ENCODE data around the gene ADAMTSL5. TPM values are rescaled to one million over a fixed set of nuclear protein-coding genes. Genes with fewer than 3 reads are reported as not detected.

ADAMTSL5 gene
- total and polyA plus RNA-seq, 2 of the 13 experiments (the other 11 are each of a cell fraction or from before 2014, with no cell fraction given): 0.60 to 2.7 TPM

DNA sequence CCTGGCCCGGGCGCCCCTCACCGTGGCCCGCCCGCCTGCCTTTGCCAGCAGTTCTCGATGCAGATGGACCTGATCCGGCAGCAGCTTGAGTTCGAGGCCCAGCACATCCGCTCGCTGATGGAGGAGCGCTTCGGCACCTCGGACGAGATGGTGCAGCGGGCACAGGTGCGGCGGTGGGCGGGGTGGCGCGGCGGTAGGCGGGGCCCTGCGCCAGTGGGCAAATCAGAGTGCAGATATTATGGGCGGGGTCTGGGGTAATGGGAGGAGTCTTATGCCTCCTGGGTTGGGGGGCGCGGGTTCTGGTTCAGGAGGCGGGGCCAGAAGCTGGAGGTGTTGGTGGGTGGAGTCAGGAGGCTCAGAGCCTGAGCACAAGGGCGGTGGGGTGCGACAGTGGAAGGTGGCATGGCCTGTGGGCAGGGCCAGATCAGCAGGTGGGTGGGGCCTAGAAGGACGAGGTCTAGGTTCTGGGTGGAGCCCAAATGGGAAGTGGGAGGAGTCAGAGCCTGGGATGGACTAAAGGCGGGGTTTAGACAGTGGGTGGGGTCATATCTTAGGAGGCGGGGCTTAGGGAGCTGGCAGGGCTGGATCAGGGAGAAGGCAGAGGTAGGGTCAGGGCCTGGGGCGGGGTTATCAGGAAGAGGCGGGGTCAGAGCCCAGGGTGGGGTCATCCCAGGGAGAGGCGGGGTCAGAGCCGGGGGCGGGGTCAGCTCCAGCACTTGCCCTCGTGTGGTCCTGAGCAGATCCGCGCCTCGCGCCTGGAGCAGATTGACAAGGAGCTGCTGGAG lies 57.3 kb downstream of the ADAMTSL5 start (continued):
- TF ChIP-seq, protein P1, sequence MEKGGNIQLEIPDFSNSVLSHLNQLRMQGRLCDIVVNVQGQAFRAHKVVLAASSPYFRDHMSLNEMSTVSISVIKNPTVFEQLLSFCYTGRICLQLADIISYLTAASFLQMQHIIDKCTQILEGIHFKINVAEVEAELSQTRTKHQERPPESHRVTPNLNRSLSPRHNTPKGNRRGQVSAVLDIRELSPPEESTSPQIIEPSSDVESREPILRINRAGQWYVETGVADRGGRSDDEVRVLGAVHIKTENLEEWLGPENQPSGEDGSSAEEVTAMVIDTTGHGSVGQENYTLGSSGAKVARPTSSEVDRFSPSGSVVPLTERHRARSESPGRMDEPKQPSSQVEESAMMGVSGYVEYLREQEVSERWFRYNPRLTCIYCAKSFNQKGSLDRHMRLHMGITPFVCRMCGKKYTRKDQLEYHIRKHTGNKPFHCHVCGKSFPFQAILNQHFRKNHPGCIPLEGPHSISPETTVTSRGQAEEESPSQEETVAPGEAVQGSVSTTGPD (CRISPR knock-in tag; IDR thresholded peaks at IDR 0.05): no peak
- TF ChIP-seq TAF1 (CRISPR knock-in tag; IDR thresholded peaks at IDR 0.05) (no peak), ZFP36L1 (CRISPR knock-in tag; IDR thresholded peaks at IDR 0.05) (0 out of 2 replicates have a peak, but pooled peaks have one; percentile 34), NONO (IDR thresholded peaks at IDR 0.05) (no peak), NONO (CRISPR knock-in tag; conservative IDR thresholded peaks at IDR 0.05) (no peak), ZNF775 (CRISPR knock-in tag; IDR thresholded peaks at IDR 0.05; ENCODE audit: borderline replicate concordance) (no peak), SUZ12 (IDR thresholded peaks at IDR 0.05; ENCODE audit: low read depth, low read length) (no peak), HHEX (CRISPR knock-in tag; IDR thresholded peaks at IDR 0.05) (no peak), MAZ (IDR thresholded peaks at IDR 0.05; ENCODE audit: borderline replicate concordance, low read depth, low read length) (no peak), MAZ (CRISPR knock-in tag; IDR thresholded peaks at IDR 0.05; ENCODE audit: low read depth) (0 out of 2 replicates have a peak, but pooled peaks have one; percentile 41), ZFP1 (CRISPR knock-in tag; IDR thresholded peaks at IDR 0.05) (no peak), AGO1 (IDR thresholded peaks at IDR 0.05; ENCODE audit: low read depth, low read length, poor library complexity, severe bottlenecking) (peak; percentile 78), KAT2B (IDR thresholded peaks at IDR 0.05; ENCODE audit: borderline replicate concordance, low read depth, low read length) (no peak), TBP (CRISPR knock-in tag; IDR thresholded peaks at IDR 0.05) (no peak), ZNF44 (CRISPR knock-in tag; IDR thresholded peaks at IDR 0.05) (no peak), HNRNPLL (IDR thresholded peaks at IDR 0.05; ENCODE audit: low read depth, low read length, poor library complexity, severe bottlenecking) (peak; percentile 51), ZBTB20 (CRISPR knock-in tag; IDR thresholded peaks at IDR 0.05; ENCODE audit: borderline replicate concordance, low read depth) (no peak), SKI (IDR thresholded peaks at IDR 0.05; ENCODE audit: partially characterized antibody) (no peak), ZNF768 (CRISPR knock-in tag; IDR thresholded peaks at IDR 0.05) (no peak), CEBPG (CRISPR knock-in tag; IDR thresholded peaks at IDR 0.05) (no peak), ZSCAN29 (CRISPR knock-in tag; conservative IDR thresholded peaks at IDR 0.05) (no peak), ZMYM2 (CRISPR knock-in tag; IDR thresholded peaks at IDR 0.05) (no peak)
- TF ChIP-seq, protein P2, sequence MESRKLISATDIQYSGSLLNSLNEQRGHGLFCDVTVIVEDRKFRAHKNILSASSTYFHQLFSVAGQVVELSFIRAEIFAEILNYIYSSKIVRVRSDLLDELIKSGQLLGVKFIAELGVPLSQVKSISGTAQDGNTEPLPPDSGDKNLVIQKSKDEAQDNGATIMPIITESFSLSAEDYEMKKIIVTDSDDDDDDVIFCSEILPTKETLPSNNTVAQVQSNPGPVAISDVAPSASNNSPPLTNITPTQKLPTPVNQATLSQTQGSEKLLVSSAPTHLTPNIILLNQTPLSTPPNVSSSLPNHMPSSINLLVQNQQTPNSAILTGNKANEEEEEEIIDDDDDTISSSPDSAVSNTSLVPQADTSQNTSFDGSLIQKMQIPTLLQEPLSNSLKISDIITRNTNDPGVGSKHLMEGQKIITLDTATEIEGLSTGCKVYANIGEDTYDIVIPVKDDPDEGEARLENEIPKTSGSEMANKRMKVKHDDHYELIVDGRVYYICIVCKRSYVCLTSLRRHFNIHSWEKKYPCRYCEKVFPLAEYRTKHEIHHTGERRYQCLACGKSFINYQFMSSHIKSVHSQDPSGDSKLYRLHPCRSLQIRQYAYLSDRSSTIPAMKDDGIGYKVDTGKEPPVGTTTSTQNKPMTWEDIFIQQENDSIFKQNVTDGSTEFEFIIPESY (CRISPR knock-in tag; IDR thresholded peaks at IDR 0.05): peak; percentile 92; the same call in 1 of the 2 replicates
- TF ChIP-seq, protein P3, sequence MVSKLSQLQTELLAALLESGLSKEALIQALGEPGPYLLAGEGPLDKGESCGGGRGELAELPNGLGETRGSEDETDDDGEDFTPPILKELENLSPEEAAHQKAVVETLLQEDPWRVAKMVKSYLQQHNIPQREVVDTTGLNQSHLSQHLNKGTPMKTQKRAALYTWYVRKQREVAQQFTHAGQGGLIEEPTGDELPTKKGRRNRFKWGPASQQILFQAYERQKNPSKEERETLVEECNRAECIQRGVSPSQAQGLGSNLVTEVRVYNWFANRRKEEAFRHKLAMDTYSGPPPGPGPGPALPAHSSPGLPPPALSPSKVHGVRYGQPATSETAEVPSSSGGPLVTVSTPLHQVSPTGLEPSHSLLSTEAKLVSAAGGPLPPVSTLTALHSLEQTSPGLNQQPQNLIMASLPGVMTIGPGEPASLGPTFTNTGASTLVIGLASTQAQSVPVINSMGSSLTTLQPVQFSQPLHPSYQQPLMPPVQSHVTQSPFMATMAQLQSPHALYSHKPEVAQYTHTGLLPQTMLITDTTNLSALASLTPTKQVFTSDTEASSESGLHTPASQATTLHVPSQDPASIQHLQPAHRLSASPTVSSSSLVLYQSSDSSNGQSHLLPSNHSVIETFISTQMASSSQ (IDR thresholded peaks at IDR 0.05; ENCODE audit: low read depth): no peak
- TF ChIP-seq, protein P3 (CRISPR knock-in tag; IDR thresholded peaks at IDR 0.05; ENCODE audit: borderline replicate concordance): no peak

Measured in HepG2 (cell line).